ENCODE results near the gene FUCA1.

Gene FUCA1

DNA sequence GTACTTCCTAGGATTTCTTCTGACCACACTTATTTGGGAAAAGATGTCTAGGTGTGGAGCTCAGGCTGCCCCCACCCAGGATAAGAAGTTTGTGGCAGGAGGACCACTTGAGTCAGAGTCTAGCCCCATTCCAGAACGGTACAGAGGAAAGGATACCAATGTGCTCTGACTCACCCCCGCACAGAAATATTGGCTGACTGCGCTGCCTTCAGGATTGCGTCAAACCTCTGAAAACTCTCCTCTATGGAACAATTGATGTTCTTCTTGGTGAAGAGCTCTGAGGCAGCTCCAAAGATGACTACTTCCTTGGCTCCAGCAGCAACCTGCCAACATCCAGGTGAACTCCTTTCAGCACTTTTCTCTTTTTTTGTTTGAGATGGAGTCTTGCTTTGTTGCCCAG is 54.1 kb downstream of the FUCA1 start:
- ChIA-PET CTCF (no interaction called here), POLR2A (ENCODE audit: low non-redundant PET) (no interaction called here)
- no peak overlapping the region for H3K27ac ChIP-seq
- no peak for DNase-seq (ENCODE audit: low spot score)
- TF ChIP-seq, protein P1, sequence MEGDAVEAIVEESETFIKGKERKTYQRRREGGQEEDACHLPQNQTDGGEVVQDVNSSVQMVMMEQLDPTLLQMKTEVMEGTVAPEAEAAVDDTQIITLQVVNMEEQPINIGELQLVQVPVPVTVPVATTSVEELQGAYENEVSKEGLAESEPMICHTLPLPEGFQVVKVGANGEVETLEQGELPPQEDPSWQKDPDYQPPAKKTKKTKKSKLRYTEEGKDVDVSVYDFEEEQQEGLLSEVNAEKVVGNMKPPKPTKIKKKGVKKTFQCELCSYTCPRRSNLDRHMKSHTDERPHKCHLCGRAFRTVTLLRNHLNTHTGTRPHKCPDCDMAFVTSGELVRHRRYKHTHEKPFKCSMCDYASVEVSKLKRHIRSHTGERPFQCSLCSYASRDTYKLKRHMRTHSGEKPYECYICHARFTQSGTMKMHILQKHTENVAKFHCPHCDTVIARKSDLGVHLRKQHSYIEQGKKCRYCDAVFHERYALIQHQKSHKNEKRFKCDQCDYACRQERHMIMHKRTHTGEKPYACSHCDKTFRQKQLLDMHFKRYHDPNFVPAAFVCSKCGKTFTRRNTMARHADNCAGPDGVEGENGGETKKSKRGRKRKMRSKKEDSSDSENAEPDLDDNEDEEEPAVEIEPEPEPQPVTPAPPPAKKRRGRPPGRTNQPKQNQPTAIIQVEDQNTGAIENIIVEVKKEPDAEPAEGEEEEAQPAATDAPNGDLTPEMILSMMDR (conservative IDR thresholded peaks at IDR 0.05; ENCODE audit: low read depth), result no peak

DNA sequence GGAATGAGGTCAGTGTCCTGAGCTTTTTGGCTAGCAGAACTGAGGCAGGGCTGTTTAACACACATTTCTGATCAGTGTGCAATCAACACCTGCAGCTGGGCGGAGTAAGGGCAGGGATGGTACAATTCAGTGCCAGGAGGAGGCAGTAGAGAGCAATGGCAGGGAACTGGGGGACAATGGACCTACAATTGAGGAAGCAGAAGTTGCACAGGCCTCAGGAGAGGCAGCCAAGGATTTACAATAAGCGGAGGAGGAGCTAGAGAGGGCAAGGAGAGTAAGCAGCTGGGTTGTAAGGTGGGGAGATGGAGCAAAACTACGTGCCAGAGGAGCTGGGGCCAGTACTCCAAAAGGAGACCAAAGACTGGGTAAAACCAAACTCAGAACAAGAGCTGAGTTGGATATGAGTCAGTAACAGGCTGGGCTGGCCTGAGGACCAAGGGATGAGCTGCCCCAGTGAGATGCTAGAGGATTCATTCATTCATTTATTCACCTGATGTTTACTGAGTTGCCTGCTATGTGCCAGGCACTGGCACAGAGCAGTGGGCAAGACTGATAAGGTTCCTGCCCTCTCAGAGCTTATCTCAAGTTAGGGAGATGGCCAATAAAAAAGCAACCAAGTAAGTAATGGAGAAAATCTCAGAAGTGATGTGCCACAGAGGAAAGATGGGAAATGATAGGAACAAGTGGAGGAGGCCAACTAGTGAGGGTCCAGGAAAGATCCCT is 57.1 kb downstream of the FUCA1 start:
- peak overlapping the region; percentile 2; the same call in 1 of the 2 replicates for H3K27ac ChIP-seq
- TF ChIP-seq, protein P1 (conservative IDR thresholded peaks at IDR 0.05; ENCODE audit: low read depth), result no peak; the same call in 1 of the 2 replicates
- ChIA-PET CTCF (interaction anchor here (0.6 to 3.1 kb wide), 4 partner anchors 9 to 357 kb away, joined by 3 to 13 read pairs (median 4); no protein-coding TSS in a partner anchor), POLR2A (ENCODE audit: low non-redundant PET) (interaction anchor here (0.5 to 1.2 kb wide), 4 partner anchors 11 to 300 kb away, joined by 3 to 8 read pairs (median 3); partner anchors contain the start of gene GALE)
- DNase-seq (ENCODE audit: low spot score), result no peak

DNA sequence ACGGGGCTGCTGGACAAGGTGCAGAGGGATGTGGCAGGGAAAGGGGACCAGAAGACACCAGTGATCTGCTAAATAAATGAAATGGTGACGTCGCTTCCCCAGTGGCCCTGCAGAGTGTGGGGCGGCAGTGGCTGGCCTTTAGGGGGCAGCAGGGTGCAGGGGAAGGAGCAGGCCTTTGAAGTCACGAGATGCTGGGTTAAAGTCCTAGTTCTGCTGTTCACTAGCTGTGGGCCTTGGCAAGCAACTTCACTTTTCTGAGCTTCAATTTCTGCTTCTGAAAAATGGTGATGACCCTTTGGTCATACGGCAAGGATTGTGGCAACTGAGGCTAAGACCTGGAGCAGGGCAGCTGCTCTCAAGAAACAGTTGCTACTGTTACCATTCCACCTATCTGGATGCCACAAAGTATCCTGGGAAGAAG is 58.3 kb downstream of the FUCA1 start:
- ChIA-PET POLR2A (ENCODE audit: low non-redundant PET) (no interaction called here), CTCF (interaction anchor here (0.6 to 3.1 kb wide), 11 partner anchors 8 to 161 kb away, joined by 3 to 13 read pairs (median 3); partner anchors contain the start of gene HMGCL)
- peak; percentile 64 for DNase-seq (ENCODE audit: low spot score)
- H3K27ac ChIP-seq, result no peak overlapping the region
- TF ChIP-seq, protein P1 (conservative IDR thresholded peaks at IDR 0.05; ENCODE audit: low read depth), result peak; percentile 62

DNA sequence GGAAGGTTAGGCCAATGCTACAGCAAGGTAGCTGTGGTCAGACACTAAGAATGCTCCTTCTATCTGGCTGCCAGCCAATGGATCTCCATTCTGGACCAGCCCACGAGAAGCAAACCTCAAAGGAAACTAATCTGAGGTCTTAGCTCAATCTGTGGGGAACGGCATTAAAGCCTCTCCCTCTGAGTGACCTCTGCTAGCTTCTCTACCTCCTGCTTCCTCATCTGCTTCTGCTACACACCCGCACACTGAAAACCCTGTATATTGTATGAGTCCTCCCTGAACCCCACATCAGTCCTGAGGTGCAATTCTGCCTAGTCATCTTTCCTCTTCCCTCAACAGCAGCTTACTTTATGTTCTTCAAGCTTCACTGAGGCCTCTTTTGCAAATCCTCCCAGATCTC is 60.6 kb downstream of the FUCA1 start:
- POLR2A ChIA-PET (ENCODE audit: low non-redundant PET), result no interaction called here
- CTCF ChIA-PET, result no interaction called here
- no peak overlapping the region for H3K27ac ChIP-seq
- DNase-seq (ENCODE audit: low spot score), result no peak
- TF ChIP-seq, protein P1 (conservative IDR thresholded peaks at IDR 0.05; ENCODE audit: low read depth), result no peak

DNA sequence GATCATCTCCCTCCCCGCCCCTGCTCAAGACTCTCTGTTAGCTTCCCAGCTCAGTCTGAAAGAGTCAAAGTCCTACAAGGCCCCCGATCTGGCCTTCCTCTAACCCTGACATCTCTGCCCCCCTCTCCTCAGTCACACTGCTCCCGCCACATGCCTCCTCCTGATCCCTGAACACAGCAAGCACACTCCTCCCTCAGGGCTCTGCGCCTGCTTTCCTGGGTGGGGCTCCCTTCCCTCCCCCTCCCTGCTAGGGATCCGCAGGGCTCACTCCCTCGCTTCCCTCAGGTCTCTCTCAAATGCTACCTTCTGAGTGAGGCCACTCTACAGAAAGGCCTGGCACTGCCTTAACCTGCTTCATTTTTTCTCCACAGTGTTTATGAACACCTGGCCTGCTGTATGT is 61.8 kb downstream of the FUCA1 start:
- TF ChIP-seq, protein P1 (conservative IDR thresholded peaks at IDR 0.05; ENCODE audit: low read depth), result no peak
- no peak for DNase-seq (ENCODE audit: low spot score)
- no peak overlapping the region for H3K27ac ChIP-seq
- CTCF ChIA-PET, result interaction anchor here (0.6 kb wide), 1 partner anchor 23 kb away, joined by 3 read pairs; no protein-coding TSS in a partner anchor
- POLR2A ChIA-PET (ENCODE audit: low non-redundant PET), result no interaction called here

DNA sequence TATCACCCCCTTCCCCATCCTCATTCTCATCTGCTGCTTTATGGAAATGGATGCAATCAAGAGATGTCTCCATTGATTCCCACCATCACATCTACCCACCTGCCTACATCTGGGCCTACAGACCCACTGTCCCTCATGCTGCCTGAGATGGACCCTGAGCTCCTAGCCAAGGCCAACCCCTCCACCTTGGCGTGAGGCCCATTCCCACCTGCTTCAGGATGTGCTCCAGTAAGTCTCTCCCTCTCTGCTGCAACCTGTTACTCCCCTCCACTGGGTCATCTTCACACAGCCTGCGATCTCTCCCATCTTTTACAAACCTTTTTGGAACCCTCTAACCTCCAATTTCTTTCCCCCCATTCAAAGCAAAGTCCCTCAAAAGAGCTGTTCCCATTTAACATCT is 63.1 kb downstream of the FUCA1 start:
- TF ChIP-seq, protein P1 (conservative IDR thresholded peaks at IDR 0.05; ENCODE audit: low read depth), result no peak
- POLR2A ChIA-PET (ENCODE audit: low non-redundant PET), result no interaction called here
- no peak for DNase-seq (ENCODE audit: low spot score)
- CTCF ChIA-PET, result interaction anchor here (0.6 kb wide), 1 partner anchor 59 kb away, joined by 3 read pairs; no protein-coding TSS in a partner anchor
- H3K27ac ChIP-seq, result no peak overlapping the region

Data from RWPE1 (cell line).